ENCODE measurements around the gene VENTX.

DNA sequence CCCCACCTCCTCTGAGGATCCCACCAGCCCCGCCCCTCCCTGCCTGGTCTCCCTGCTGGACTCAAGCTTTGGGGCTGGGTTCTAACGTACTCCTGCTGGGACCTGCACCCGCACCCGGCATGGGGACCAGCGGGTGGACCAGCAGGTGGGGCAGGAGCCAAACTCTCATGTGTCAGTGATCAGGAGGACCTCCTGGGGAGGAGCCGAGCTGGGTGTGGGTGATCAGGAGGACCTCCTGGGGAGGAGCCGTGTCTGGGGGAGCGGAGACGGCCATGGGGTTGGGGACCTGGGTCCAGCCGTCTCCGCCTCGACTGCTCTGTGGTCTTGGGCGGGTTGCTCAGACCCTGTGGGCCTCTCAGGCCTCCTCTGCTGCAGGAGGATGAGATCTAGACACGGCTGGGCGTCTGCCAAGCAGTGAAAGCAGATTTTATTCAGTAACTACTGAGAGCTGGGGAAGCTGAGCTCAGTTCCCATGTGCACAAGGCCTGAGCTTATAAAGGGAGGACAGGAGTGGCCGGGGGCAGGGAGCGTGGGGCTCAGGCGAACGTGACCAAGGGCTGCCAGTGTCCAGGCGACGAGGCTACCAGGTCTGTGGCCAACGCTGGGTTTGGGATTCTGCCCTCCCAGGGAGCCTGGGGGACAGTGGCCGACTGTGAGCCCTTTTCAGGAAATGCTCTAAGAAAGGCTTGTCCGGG lies 41.3 kb upstream of the VENTX start:
- TF ChIP-seq, protein P1, sequence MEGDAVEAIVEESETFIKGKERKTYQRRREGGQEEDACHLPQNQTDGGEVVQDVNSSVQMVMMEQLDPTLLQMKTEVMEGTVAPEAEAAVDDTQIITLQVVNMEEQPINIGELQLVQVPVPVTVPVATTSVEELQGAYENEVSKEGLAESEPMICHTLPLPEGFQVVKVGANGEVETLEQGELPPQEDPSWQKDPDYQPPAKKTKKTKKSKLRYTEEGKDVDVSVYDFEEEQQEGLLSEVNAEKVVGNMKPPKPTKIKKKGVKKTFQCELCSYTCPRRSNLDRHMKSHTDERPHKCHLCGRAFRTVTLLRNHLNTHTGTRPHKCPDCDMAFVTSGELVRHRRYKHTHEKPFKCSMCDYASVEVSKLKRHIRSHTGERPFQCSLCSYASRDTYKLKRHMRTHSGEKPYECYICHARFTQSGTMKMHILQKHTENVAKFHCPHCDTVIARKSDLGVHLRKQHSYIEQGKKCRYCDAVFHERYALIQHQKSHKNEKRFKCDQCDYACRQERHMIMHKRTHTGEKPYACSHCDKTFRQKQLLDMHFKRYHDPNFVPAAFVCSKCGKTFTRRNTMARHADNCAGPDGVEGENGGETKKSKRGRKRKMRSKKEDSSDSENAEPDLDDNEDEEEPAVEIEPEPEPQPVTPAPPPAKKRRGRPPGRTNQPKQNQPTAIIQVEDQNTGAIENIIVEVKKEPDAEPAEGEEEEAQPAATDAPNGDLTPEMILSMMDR (IDR thresholded peaks at IDR 0.05 in 4 of 5, conservative IDR thresholded peaks at IDR 0.05 in 1 of 5): no peak
- TF ChIP-seq POLR2A (IDR thresholded peaks at IDR 0.05): no peak

Measured in gastrocnemius medialis (tissue), 4 donors.